ENCODE data around the gene TP53BP1.
A peak's percentile ranks its signal among the peaks of the same experiment; 100 is the strongest.

TP53BP1 gene

DNA sequence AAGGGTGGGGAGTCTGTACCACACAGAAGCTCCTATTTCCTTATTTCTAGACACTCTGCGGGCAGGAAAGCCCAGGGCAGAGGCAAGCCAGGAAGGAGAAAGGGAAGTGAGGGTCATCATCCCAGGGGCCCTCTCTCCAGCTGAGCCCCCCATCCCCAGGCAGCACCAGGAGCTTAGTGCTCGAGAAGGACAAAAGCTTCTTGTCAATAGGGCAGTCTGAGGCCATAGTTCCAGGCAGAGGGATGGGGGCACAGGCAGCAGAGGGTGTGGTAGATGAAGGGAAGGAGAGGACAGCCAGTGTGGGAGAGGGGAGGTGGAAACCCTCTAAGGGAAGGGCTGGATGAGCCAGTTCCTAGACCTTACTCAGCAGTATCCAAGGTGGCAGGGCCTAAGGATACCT, 27.2 kb upstream of the TP53BP1 start:
- DNase-seq (ENCODE audit: low spot score), result no peak

GRCh38 chr15:43519196-43519595, 26.2 kb upstream of the TP53BP1 start:
- DNase-seq (ENCODE audit: low spot score), result no peak

DNA sequence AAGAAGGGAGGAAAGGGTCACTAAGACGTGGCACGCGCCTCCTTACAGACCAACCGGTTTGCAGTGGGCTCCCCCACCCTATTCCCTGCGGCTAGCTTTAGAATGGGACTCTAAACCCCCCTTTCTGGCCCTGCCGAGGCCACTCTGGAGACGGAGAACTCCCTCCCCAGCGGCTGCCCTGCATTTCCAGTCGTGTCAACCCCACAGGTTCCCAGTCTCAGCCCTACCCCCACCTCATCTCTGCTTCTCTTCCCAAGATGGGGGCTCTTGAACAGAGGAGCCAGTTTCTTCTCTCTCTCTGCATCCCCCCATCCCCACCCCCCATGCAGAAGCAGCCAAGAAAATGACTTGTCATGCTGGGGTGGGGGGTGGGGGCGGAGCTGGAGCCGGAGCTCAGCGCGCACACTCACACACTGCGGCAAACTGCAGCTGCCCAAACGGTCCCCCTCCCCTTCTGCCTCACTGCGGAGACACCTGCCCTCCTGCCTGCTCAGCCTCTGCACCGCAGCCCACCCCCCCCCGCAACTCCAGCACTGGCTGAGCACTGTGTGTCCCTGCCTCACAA, 25.3 kb upstream of the TP53BP1 start:
- peak; percentile 46 for DNase-seq (ENCODE audit: low spot score)

DNA sequence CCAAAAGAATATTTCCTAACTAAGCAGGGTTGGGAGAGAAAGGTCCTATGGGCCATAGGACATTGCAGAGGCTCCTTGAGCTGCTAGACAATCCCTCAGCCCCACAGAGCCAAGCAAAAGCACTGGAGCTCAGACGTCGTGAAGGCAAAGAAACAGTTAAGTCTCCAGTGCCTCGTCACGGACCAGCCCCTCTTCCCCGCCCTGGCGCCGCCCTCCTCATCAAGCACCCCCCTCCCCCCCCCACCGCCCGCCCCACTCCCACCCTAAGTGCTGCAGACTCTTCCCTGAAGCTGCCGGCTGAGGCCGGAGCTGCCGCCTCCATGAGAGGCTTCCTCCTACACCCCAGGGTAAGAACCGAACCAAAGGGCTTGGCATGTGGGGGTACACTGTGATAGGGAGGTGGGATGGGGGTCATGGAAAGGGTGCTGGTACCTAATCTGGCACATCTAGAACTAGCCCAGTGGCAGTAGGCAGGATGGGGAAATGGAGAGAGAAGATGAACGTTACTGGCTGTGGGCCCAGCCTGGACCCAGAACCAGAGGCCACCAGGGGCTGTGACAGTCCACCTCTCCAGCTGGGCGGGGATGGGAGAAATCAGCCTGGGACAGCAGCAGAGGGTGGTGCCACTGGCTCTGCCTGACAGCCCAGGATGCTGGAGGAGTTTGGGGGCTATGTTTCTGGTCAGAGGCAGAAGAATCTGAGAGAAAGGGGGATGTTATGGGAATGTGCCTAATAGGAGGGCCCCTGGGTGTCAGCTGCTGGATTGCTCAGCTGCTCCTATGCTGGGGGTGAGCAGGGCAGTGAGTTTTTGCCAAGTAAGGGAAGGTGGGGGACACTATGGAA, 24.6 kb upstream of the TP53BP1 start, which contains the start of gene MAP1A:
Gene MAP1A (plus strand): TSS at position 255 of the 843 bp plus-strand sequence. CDS start 3,866 bp downstream, outside the sequence.
- DNase-seq (ENCODE audit: low spot score), result peak; percentile 89

GRCh38 chr15:43516801-43517353, 23.9 kb upstream of the TP53BP1 start:
- DNase-seq (ENCODE audit: low spot score), result peak; percentile 66

DNA sequence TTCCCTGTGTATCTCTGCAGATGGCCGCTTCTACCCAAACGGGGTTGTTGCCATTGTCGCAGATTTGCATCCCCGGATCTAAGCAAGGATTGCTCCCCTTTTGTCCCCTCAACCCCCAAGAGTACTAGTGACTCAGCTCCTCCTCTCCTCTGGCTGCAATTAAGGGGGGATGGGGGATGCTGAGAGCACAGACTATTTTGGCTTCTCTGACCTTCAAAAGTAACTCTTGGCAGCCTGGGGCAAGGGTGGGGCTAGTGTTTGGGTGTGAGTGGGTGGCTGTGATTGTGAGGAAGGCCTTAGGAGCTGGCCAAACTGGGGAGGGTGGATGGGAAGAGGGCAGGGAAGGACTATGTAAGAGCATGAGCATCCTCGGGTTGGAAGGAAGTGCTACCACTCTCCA, 23.2 kb upstream of the TP53BP1 start:
- DNase-seq (ENCODE audit: low spot score), result peak; percentile 45

- DNase-seq (ENCODE audit: low spot score), result no peak
Measured at GRCh38 chr15:43515741-43516140, 22.8 kb upstream of the TP53BP1 start.

- DNase-seq (ENCODE audit: low spot score), result no peak
Measured at GRCh38 chr15:43514241-43515057, 21.5 kb upstream of the TP53BP1 start.

DNA sequence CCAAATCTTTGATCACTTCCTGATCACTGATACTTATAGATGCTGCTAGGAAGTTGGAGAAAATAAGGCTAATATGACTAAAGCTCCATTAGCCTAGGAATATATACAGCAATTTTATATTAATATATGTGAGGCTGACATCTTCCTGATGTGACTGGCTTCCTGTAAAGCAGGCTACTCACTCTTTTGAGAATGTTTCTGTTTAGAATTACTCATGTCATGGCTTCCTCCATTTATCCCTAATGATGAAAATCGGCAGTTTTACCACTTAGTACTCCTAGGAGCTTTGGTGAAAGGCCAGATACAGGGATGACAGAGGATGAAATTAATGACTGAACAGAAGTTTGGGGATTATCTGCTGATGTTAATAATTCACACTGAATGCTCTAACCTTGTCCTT, 20.6 kb upstream of the TP53BP1 start:
- no peak for DNase-seq (ENCODE audit: low spot score)

GRCh38 chr15:43511012-43511885, 18.3 kb upstream of the TP53BP1 start:
- DNase-seq (ENCODE audit: low spot score), result no peak

GRCh38 chr15:43510200-43511011, 17.4 kb upstream of the TP53BP1 start:
- DNase-seq (ENCODE audit: low spot score), result peak; percentile 96

GRCh38 chr15:43509660-43510199, 16.8 kb upstream of the TP53BP1 start:
- no peak for DNase-seq (ENCODE audit: low spot score)

GRCh38 chr15:43508991-43509659, 16.2 kb upstream of the TP53BP1 start:
- DNase-seq (ENCODE audit: low spot score), result no peak

DNA sequence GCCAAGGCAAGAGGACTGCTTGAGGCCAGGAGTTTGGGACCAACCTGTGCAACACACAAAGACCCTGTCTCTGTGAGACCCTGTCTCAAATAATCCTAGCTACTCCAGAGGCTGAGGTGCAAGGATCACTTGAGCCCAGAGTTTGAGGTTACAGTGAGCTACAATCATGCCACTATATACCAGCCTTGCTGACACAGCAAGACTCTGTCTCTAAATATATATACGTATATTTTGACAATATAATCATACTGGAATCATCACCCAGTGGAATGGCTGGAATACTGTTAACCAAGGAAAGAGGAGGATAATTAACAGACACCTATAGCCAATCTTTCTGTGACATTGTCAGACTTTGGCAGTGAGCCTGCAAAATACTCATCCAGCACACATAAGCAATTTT, 15.5 kb upstream of the TP53BP1 start:
- DNase-seq (ENCODE audit: low spot score), result no peak

GRCh38 chr15:43505738-43506137, 12.8 kb upstream of the TP53BP1 start:
- peak; percentile 45 for DNase-seq (ENCODE audit: low spot score)

GRCh38 chr15:43499635-43500034, 6.7 kb upstream of the TP53BP1 start:
- DNase-seq (ENCODE audit: low spot score), result no peak

GRCh38 chr15:43498990-43499389, 6.0 kb upstream of the TP53BP1 start:
- no peak for DNase-seq (ENCODE audit: low spot score)

DNA sequence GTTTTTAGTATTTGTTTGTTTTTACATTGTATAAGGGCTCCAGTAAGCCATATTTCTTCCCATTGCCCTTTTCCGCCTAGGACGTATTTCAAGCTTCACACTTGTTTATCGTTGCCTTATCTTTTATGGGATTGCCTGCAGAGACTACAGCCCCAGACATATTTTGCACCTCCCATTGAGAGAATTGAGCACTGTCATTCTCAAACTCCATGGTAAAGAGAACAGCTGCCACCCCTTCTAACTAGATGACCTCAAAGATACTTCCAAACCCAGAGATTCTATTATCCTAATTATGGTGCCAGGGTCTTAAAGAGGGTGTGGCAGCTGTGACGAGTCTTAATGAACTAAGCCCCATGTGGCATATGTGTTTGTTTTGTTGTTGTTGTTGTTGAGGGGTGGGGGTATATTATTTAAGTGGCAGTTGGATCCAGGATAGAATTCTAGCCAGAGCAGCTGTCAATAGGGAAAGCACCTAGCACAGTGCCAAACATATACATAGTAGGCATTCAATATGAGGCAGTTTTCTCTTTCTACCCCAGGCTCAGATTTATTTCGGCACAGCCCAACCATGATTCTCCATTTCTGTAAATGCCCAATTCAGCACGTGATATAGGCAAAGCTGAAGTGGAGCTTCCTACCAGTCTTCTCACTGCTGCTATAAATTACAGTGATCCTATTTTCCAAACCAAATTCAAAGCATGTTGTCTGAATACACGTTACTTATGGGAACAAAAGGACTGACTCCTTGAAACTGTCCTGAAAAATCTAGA, 932 bp upstream of the TP53BP1 start:
- no peak for DNase-seq (ENCODE audit: low spot score)

- DNase-seq (ENCODE audit: low spot score), result no peak
Measured at GRCh38 chr15:43492266-43492665, 690 bp downstream of the TP53BP1 start.
